Skeletal muscle tissue (tissue), 4 donors: ENCODE results near the gene PCDH12. TPM values are rescaled to one million over a fixed set of nuclear protein-coding genes. Genes with fewer than 3 reads are reported as not detected.
A peak's percentile ranks its signal among the peaks of the same experiment; 100 is the strongest.

Experiments
- H3K27ac ChIP-seq: one replicate; pipeline ENCODE4 v1.7.0; 2013; ENCODE audit warnings: mild to moderate bottlenecking, low read depth, low read length, inconsistent platforms
- H3K27me3 ChIP-seq, 3 donors: one replicate each; pipeline ENCODE4 v1.7.0; 2013; ENCODE audit warnings: low read length in 3 of 3; ENCODE audit not compliant: control insufficient read depth in 3 of 3, insufficient read depth in 3 of 3
- H3K36me3 ChIP-seq, 3 donors: one replicate each; pipeline ENCODE4 v1.7.0; 2013; ENCODE audit warnings: low read length in 3 of 3; ENCODE audit not compliant: control insufficient read depth in 3 of 3, insufficient read depth in 3 of 3
- H3K4me1 ChIP-seq, 3 donors: one replicate each; pipeline ENCODE4 v1.7.0; 2013; ENCODE audit warnings: low read length in 3 of 3, mild to moderate bottlenecking in 3 of 3; ENCODE audit not compliant: control insufficient read depth in 3 of 3, insufficient read depth in 3 of 3
- H3K4me3 ChIP-seq, 3 donors: one replicate each; pipeline ENCODE4 v1.7.0; 2013; ENCODE audit warnings: low read length in 3 of 3
- H3K9ac ChIP-seq, 3 donors: one replicate each; pipeline ENCODE4 v1.7.0; 2013; ENCODE audit warnings: low read length in 3 of 3, mild to moderate bottlenecking in 3 of 3, moderate library complexity in 2 of 3, low read depth in 1 of 3
- H3K9me3 ChIP-seq, 3 donors: one replicate each; pipeline ENCODE4 v1.7.0; 2013; ENCODE audit warnings: low read length in 3 of 3; ENCODE audit not compliant: control insufficient read depth in 3 of 3
- total RNA-seq: library from RNA; depleted of rRNA; stranded (reverse); fragments of >200 nt; gene quantifications from one replicate; pipeline ENCODE4 v1.2.3, GENCODE V29; 2014
- donor health status: Osteomylitis.

PCDH12 gene
- total RNA-seq, 1 donor from 2014 or later: 12.0 TPM

DNA sequence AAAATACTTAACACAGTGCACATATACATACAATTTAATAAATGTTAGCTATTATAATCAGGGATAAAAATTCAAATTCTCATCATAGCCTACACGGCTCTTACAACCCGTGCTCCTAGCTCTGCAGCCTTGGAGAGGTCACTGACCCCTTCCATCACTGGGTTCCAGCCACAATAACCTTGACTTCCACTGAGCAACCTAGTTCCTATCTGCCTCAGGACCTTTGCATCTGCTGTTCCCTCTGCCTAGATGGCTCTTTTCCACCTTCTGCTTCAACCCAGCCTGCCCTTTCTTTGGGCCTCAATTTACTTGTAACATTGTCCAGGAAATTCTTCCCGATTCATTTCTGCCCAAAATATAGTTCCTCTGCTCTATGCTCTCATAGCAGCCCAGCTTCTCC lies 43.2 kb downstream of the PCDH12 start:
- no peak overlapping the region for H3K27ac ChIP-seq
- no peaks in the 10 kb centered on the region for H3K9me3 ChIP-seq
- H3K36me3 ChIP-seq: no peaks in the 10 kb centered on the region
- H3K9ac ChIP-seq: no peak overlapping the region
- H3K27me3 ChIP-seq: peaks cover 4 to 5% (median 4%) of the 10 kb centered on the region in 3 donors
- H3K4me1 ChIP-seq: peaks cover 4 to 11% (median 7%) of the 10 kb centered on the region in 3 donors
- no peak overlapping the region for H3K4me3 ChIP-seq

DNA sequence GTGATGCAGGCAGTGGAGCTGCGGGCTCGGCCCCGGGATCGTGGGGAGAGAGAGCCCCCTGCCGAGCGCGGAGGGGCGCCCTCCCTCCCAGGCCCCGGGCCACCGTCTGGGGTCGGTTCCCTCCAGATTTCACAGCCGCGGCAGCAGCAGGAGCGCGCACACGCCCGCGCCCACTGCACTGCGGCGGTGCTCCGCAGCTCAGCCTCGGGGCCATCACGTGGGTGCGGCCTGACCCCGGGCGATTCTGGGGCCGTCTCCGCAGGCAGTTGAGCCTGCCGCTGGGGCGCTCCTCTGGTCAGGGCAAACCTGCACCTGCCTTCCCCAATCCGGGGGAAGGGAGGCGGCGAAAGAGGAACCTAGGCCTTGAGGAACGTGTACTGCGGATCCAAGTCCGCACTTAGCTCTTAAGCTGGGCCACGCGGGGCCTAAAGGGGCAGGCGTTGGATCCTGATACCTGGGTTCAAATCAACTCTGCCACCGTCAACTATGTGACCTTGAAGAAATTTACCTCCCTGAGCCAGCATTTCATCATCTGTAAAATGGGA lies 43.7 kb downstream of the PCDH12 start:
- H3K27me3 ChIP-seq: peaks cover 4 to 5% (median 4%) of the 10 kb centered on the region in 3 donors
- no peaks in the 10 kb centered on the region for H3K9me3 ChIP-seq
- H3K4me1 ChIP-seq: peaks cover 4 to 11% (median 7%) of the 10 kb centered on the region in 3 donors
- no peak overlapping the region for H3K27ac ChIP-seq
- peak overlapping the region; percentile 54 to 70 (median 58) for H3K9ac ChIP-seq
- H3K4me3 ChIP-seq: peak overlapping the region; percentile 50 to 70 (median 59)
- no peaks in the 10 kb centered on the region for H3K36me3 ChIP-seq

DNA sequence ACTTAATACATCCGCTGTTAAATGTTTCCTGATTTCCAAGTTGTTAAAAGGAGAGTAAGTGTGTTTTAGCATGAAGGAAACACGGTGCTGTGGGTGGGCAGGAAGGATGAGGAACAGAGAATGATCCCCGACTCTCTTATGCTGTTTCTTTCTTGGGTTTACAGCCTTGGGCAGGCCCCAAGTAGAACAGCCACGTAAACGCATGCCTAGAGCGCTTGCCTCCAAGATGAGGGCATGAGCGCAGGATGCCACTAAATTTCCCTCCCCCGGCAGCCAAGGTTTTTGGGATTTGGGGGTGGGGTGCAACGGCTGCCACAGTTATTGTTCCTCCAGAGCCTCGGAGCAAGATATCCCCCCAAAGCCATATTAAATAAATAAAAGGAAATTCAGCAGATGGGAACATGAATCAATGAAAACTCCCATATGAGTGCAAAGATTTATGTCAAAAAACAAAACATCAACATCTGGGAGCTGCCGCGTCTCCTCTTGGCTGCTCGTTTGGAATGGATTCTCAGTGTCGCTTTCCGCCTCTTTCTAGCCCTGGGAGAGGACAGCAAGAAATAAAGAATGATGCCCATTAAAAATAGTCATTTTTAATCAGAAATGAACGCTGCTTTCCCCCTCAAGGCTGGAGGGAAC lies 44.3 kb downstream of the PCDH12 start:
- peaks cover 4 to 5% (median 4%) of the 10 kb centered on the region in 3 donors for H3K27me3 ChIP-seq
- H3K9me3 ChIP-seq: no peaks in the 10 kb centered on the region
- H3K4me1 ChIP-seq: peaks cover 4 to 11% (median 7%) of the 10 kb centered on the region in 3 donors
- no peak overlapping the region for H3K27ac ChIP-seq
- no peaks in the 10 kb centered on the region for H3K36me3 ChIP-seq
- peak overlapping the region; percentile 54 to 70 (median 58) for H3K9ac ChIP-seq
- H3K4me3 ChIP-seq: peak overlapping the region; percentile 50 to 70 (median 59)

DNA sequence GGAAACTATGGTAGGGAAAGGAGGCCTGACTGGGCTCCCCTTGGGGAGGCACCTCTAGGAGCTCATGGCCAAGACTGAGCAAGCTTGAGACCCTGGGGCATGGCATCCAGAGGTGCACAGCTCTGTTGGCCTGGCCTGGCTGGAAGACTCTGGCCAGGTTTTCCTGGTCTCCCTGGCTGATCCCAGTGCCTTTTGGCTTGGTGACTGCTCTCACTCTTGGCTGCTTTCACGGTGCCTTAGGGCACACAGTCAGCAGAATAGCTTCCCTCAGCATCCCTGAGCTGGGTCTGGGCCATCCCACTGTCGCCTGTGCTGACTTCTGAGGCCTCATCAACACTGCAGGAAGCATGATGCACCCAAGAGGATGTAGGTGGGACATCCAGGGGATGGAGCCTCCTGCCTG lies 47.7 kb downstream of the PCDH12 start:
- H3K36me3 ChIP-seq: no peaks in the 10 kb centered on the region
- peaks cover 4 to 11% (median 7%) of the 10 kb centered on the region in 3 donors for H3K4me1 ChIP-seq
- H3K27ac ChIP-seq: no peak overlapping the region
- H3K27me3 ChIP-seq: peaks cover 4 to 5% (median 4%) of the 10 kb centered on the region in 3 donors
- H3K9me3 ChIP-seq: no peaks in the 10 kb centered on the region
- no peak overlapping the region for H3K9ac ChIP-seq
- H3K4me3 ChIP-seq: no peak overlapping the region

DNA sequence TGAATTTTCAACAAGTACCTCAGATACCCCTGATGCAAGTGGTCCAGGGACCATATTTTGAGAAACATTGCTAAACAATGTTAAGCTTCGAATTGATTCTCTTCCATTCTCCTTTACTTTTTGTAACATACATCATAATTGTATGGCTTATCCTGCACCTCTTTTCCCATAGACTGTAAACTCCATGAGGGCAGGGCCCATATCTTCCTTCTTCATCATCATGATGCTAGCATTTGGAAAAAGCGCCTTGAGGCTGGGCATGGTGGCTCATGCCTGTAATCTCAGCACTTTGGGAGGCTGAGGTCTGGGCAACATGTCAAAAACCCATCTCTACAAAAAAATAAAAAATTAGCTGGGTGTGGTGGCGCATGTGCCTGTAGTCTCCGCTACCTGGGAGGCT lies 48.8 kb downstream of the PCDH12 start:
- H3K4me3 ChIP-seq: no peak overlapping the region
- H3K36me3 ChIP-seq: no peaks in the 10 kb centered on the region
- H3K27ac ChIP-seq: no peak overlapping the region
- peaks cover 4 to 5% (median 4%) of the 10 kb centered on the region in 3 donors for H3K27me3 ChIP-seq
- H3K4me1 ChIP-seq: peaks cover 4 to 8% (median 7%) of the 10 kb centered on the region in 3 donors
- no peak overlapping the region for H3K9ac ChIP-seq
- no peaks in the 10 kb centered on the region for H3K9me3 ChIP-seq

DNA sequence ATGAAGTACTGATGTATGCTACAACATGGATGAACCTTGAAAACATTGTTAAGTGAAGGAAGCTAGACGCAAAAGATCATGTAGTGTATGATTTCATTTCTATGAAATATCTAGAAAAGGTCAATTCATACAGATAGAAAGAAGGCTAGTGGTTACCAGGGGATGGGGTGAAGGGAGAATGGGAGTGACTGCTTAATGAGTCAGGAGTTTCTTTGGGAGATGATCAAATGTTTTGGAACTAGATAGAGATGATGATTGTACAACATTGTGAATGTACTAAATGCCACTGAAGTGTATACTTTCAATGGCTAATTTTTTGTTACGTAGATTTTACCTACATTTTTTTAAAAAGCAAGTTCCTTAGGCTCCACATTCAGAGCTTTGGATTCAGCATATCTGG lies 49.2 kb downstream of the PCDH12 start:
- Histone ChIP-seq H3K9ac (no peak overlapping the region), H3K36me3 (no peaks in the 10 kb centered on the region), H3K4me1 (peaks cover 0 to 4% (median 4%) of the 10 kb centered on the region in 3 donors), H3K4me3 (no peak overlapping the region), H3K9me3 (no peaks in the 10 kb centered on the region), H3K27ac (no peak overlapping the region), H3K27me3 (peaks cover 4 to 5% (median 4%) of the 10 kb centered on the region in 3 donors)

DNA sequence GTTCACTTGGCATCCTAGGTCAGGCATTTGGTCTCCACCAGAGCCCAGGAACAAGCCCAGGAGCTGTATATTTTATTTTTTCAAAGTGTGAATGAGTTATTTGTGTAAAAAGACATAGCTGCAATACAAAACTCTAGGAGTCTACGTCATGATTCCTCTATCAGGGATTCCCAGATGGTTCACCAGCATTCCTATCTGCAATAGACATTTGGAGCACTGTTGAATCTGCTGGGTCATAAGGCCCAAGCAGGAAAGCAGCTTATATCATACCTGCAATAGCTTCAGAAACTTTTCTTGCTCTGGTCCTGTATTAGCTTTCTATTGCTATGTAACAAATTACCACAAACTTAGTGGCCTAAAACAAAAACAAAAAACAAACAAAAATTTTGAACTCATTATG lies 51.0 kb downstream of the PCDH12 start:
- H3K9me3 ChIP-seq: no peaks in the 10 kb centered on the region
- no peak overlapping the region for H3K4me3 ChIP-seq
- H3K27me3 ChIP-seq: no peaks in the 10 kb centered on the region
- no peak overlapping the region for H3K27ac ChIP-seq
- H3K4me1 ChIP-seq: no peaks in the 10 kb centered on the region
- no peaks in the 10 kb centered on the region for H3K36me3 ChIP-seq
- no peak overlapping the region for H3K9ac ChIP-seq

DNA sequence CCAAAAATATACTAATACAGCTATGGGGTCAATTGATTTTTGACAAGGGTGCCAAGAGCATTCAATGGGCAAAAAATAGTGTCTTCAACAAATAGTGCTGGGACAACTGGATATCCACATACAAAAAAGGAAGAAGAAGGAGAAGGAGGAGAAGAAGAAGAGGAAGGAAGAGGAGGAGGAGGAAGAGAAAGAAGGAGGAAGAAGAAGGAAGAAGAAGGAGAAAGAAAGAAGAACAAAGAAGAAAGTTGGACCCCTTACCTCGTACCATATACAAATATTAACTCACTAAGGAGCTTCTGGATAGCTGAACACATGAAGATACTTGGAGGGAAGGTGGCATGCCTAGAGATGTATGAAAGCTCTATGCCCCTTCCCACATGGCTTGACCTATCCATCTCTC lies 51.5 kb downstream of the PCDH12 start:
- Histone ChIP-seq H3K27ac (no peak overlapping the region), H3K36me3 (no peaks in the 10 kb centered on the region), H3K4me1 (no peaks in the 10 kb centered on the region), H3K9me3 (no peaks in the 10 kb centered on the region), H3K27me3 (no peaks in the 10 kb centered on the region), H3K4me3 (no peak overlapping the region), H3K9ac (no peak overlapping the region)

DNA sequence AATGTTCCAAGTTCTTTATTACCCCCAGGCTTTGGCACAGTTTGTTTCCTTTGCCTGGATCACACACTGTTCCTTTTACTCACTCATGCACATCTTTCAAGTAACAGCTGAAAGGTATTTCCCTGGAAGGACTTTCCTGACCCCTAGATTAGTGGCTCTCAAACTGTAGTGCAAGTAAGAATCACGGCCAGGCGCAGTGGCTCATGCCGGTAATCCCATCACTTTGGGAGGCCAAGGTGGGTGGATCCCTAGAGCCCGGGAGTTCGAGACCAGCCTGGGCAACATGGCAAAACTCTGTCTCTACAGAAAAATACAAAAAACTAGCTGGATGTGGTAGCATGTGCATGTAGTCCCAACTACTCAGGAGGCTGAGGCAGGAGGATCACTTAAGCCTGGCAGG lies 53.5 kb downstream of the PCDH12 start:
- H3K27me3 ChIP-seq: no peaks in the 10 kb centered on the region
- H3K9ac ChIP-seq: no peak overlapping the region
- H3K4me3 ChIP-seq: no peak overlapping the region
- H3K4me1 ChIP-seq: no peaks in the 10 kb centered on the region
- no peaks in the 10 kb centered on the region for H3K9me3 ChIP-seq
- no peak overlapping the region for H3K27ac ChIP-seq
- no peaks in the 10 kb centered on the region for H3K36me3 ChIP-seq

DNA sequence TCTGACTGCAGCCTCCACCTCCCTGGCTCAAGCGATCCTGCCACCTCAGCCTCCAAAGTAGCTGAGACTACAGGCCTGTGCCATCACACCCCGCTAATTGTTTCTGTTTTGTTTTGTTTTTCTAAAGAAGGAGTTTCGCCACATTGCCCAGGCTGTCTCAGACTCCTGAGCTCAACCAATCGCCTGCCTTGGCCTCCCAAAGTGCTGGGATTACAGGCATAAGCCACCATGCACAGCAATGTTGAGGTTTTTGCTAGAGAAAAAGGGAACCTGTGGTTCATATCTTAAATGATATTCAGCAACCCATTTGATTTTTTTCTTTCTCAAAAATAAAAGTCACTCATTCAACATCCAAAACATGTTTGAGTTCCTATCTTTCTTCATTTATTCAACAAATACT lies 54.7 kb downstream of the PCDH12 start:
- H3K36me3 ChIP-seq: no peaks in the 10 kb centered on the region
- no peaks in the 10 kb centered on the region for H3K9me3 ChIP-seq
- H3K4me3 ChIP-seq: no peak overlapping the region
- H3K9ac ChIP-seq: no peak overlapping the region
- no peaks in the 10 kb centered on the region for H3K4me1 ChIP-seq
- H3K27me3 ChIP-seq: no peaks in the 10 kb centered on the region
- H3K27ac ChIP-seq: no peak overlapping the region
